Neural progenitor cell (in vitro differentiated cells): ENCODE data around the gene CYTH1. TPM values are rescaled to one million over a fixed set of nuclear protein-coding genes. Genes with fewer than 3 reads are reported as not detected.

Experiments used
- DNase-seq: peaks from one replicate; pipeline ENCODE4 v3.0.0-alpha.2; 2016; ENCODE audit warnings: low spot score
- H2AFZ ChIP-seq: fragments of 200-600 bp; sonication (generic); replicated peaks from 2 replicates; pipeline ENCODE4 v1.6.1; 2016; ENCODE audit warnings: antibody characterized with exemption
- H3F3A ChIP-seq: fragments of 200-600 bp; sonication (generic); 2 replicates; pipeline ENCODE4 v1.6.1; 2016; ENCODE audit warnings: antibody characterized with exemption, low read depth
- H3K27ac ChIP-seq: fragments of 200-600 bp; sonication (generic); 2 replicates; pipeline ENCODE4 v1.5.1; 2016; ENCODE audit warnings: mild to moderate bottlenecking
- H3K27me3 ChIP-seq: fragments of 200-600 bp; sonication (generic); 2 replicates; pipeline ENCODE4 v1.6.1; 2016; ENCODE audit warnings: mild to moderate bottlenecking, moderate library complexity
- H3K36me3 ChIP-seq: fragments of 200-600 bp; sonication (generic); 2 replicates; pipeline ENCODE4 v1.5.1; 2016
- H3K4me1 ChIP-seq: fragments of 200-600 bp; sonication (generic); 2 replicates; pipeline ENCODE4 v1.6.1; 2016; ENCODE audit warnings: mixed run types
- H3K4me2 ChIP-seq: fragments of 200-600 bp; sonication (generic); 2 replicates; pipeline ENCODE4 v1.6.1; 2016
- H3K4me3 ChIP-seq: fragments of 200-600 bp; sonication (generic); 2 replicates; pipeline ENCODE4 v1.5.1; 2016
- H3K79me2 ChIP-seq: fragments of 200-600 bp; sonication (generic); 2 replicates; pipeline ENCODE4 v1.6.1; 2016; ENCODE audit warnings: low read depth
- H3K9ac ChIP-seq: fragments of 200-600 bp; sonication (generic); 2 replicates; pipeline ENCODE4 v1.6.1; 2016
- H3K9me3 ChIP-seq: fragments of 200-600 bp; sonication (generic); 2 replicates; pipeline ENCODE4 v1.5.1; 2016; ENCODE audit warnings: low read depth
- H4K20me1 ChIP-seq: fragments of 200-600 bp; sonication (generic); 2 replicates; pipeline ENCODE4 v1.6.1; 2016; ENCODE audit warnings: low read depth
- H3K27ac Mint-ChIP-seq: 3 replicates; pipeline ENCODE4 v1.8.0; 2021; ENCODE audit warnings: mixed read lengths
- H3K27me3 Mint-ChIP-seq: 2 replicates; pipeline ENCODE4 v1.8.0; 2022; ENCODE audit warnings: low read depth, mild to moderate bottlenecking, inconsistent platforms, moderate library complexity, mixed read lengths; ENCODE audit not compliant: insufficient read depth
- H3K36me3 Mint-ChIP-seq: 3 replicates; pipeline ENCODE4 v1.8.0; 2021; ENCODE audit warnings: mixed read lengths
- H3K4me1 Mint-ChIP-seq: 3 replicates; pipeline ENCODE4 v1.8.0; 2021; ENCODE audit warnings: mixed read lengths
- H3K4me3 Mint-ChIP-seq: 3 replicates; pipeline ENCODE4 v1.8.0; 2021; ENCODE audit warnings: mild to moderate bottlenecking, moderate library complexity, mixed read lengths
- H3K9me3 Mint-ChIP-seq: 3 replicates; pipeline ENCODE4 v1.8.0; 2020; ENCODE audit warnings: mixed read lengths
- CTCF ChIP-seq: fragments of 200-600 bp; sonication (generic); IDR thresholded peaks from 2 replicates; pipeline ENCODE4 v1.5.1; 2017; ENCODE audit warnings: antibody characterized with exemption, mild to moderate bottlenecking
- EZH2 ChIP-seq: fragments of 200-600 bp; sonication (generic); IDR thresholded peaks from 2 replicates; pipeline ENCODE4 v1.6.1; 2017; ENCODE audit warnings: antibody characterized with exemption, mild to moderate bottlenecking, moderate library complexity
- EZH2phosphoT487 ChIP-seq: fragments of 200-600 bp; sonication (generic); IDR thresholded peaks from 2 replicates; pipeline ENCODE4 v1.6.1; 2017; ENCODE audit warnings: antibody characterized with exemption
- total RNA-seq: library from RNA; depleted of rRNA; stranded (reverse); fragments of >200 nt; gene quantifications from 2 replicates; pipeline ENCODE4 v1.2.3, GENCODE V29; 2015; ENCODE audit warnings: low replicate concordance

The CYTH1 gene
- total RNA-seq, 1 donor from 2014 or later = 14.8 TPM

GRCh38 chr17:78692460-78693010 is 89.5 kb downstream of the CYTH1 start:
- Histone ChIP-seq H2AFZ (no peak overlapping the region), H3K79me2 (no peaks in the 10 kb centered on the region), H3K4me3 (no peak overlapping the region), H3K36me3 (no peaks in the 10 kb centered on the region), H3K4me2 (no peak overlapping the region), H4K20me1 (no peaks in the 10 kb centered on the region), H3K4me1 (no peaks in the 10 kb centered on the region), H3K27ac (no peak overlapping the region), H3K9ac (no peak overlapping the region), H3K9me3 (no peaks in the 10 kb centered on the region), H3F3A (no peaks in the 10 kb centered on the region), H3K27me3 (no peaks in the 10 kb centered on the region)
- Mint-ChIP-seq H3K27me3 (peaks cover 2% of the 10 kb centered on the region), H3K4me3 (no peak overlapping the region), H3K9me3 (peaks cover 4% of the 10 kb centered on the region), H3K4me1 (no peaks in the 10 kb centered on the region), H3K36me3 (peaks cover 39% of the 10 kb centered on the region), H3K27ac (no peak overlapping the region)
- TF ChIP-seq EZH2phosphoT487 (no peak), CTCF (no peak), EZH2 (no peak)
- no peak for DNase-seq

GRCh38 chr17:78689029-78689428 is 93.0 kb downstream of the CYTH1 start:
- Histone ChIP-seq H3K4me3 (no peak overlapping the region), H3F3A (no peaks in the 10 kb centered on the region), H3K4me2 (no peak overlapping the region), H3K9me3 (no peaks in the 10 kb centered on the region), H4K20me1 (no peaks in the 10 kb centered on the region), H3K27ac (no peak overlapping the region), H3K4me1 (no peaks in the 10 kb centered on the region), H3K36me3 (no peaks in the 10 kb centered on the region), H2AFZ (no peak overlapping the region), H3K79me2 (no peaks in the 10 kb centered on the region), H3K27me3 (no peaks in the 10 kb centered on the region), H3K9ac (no peak overlapping the region)
- H3K27ac Mint-ChIP-seq = no peak overlapping the region
- H3K4me1 Mint-ChIP-seq = no peaks in the 10 kb centered on the region
- TF ChIP-seq CTCF (no peak), EZH2 (no peak), EZH2phosphoT487 (no peak)
- peaks cover 4% of the 10 kb centered on the region for H3K9me3 Mint-ChIP-seq
- DNase-seq = no peak
- H3K36me3 Mint-ChIP-seq = peaks cover 40% of the 10 kb centered on the region
- H3K4me3 Mint-ChIP-seq = peak overlapping the region; percentile 6
- peaks cover 2% of the 10 kb centered on the region for H3K27me3 Mint-ChIP-seq

GRCh38 chr17:78687944-78688343 is 94.1 kb downstream of the CYTH1 start:
- Mint-ChIP-seq H3K4me3 (no peak overlapping the region), H3K4me1 (no peaks in the 10 kb centered on the region), H3K36me3 (peaks cover 38% of the 10 kb centered on the region)

More at GRCh38 chr17:78687944-78688343, 94.1 kb downstream of the CYTH1 start:
- Histone ChIP-seq H2AFZ (no peak overlapping the region), H3F3A (no peaks in the 10 kb centered on the region), H3K9me3 (no peaks in the 10 kb centered on the region), H3K27me3 (no peaks in the 10 kb centered on the region), H4K20me1 (no peaks in the 10 kb centered on the region), H3K79me2 (no peaks in the 10 kb centered on the region), H3K4me1 (no peaks in the 10 kb centered on the region), H3K4me2 (no peak overlapping the region), H3K4me3 (no peak overlapping the region), H3K27ac (no peak overlapping the region), H3K9ac (no peak overlapping the region), H3K36me3 (no peaks in the 10 kb centered on the region)
- H3K27ac Mint-ChIP-seq = no peak overlapping the region
- DNase-seq = no peak
- peaks cover 2% of the 10 kb centered on the region for H3K27me3 Mint-ChIP-seq
- TF ChIP-seq CTCF (no peak), EZH2phosphoT487 (no peak), EZH2 (no peak)
- peaks cover 4% of the 10 kb centered on the region for H3K9me3 Mint-ChIP-seq
